ENCODE data around the gene PCNX1. TPM values are rescaled to one million over a fixed set of nuclear protein-coding genes. Genes with fewer than 3 reads are reported as not detected.

Gene PCNX1
- total RNA-seq, 1 experiment from 2014 or later, result 48.0 TPM

DNA sequence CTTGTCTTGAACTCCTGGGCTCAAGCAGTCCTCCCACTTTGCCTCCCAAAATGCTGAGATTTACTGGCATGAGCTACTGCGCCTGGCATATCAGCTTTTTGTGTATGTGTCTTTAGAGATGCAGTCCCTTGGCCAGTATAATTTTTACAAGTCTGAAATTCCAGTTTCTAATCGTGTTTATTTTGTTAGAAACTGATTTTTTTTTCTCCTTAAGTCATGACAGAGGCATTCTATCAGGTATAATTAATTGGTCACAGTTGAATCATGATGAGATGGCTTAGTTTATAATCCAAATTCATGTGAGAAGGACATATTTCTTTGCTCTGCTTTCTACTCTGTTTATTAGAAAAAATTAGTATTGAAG, 98.9 kb downstream of the PCNX1 start:
- Histone ChIP-seq H2BK12ac (ENCODE audit: insufficient read length, low read depth, low read length) (no peak overlapping the region), H2AK5ac (ENCODE audit: insufficient read length, low read length) (no peak overlapping the region), H3K9ac (ENCODE audit: extremely low read depth, insufficient read length, low read length) (no peak overlapping the region), H3T11ph (ENCODE audit: low read length) (no peak overlapping the region), H2AFZ (ENCODE audit: low read length) (no peak overlapping the region), H3K79me1 (ENCODE audit: insufficient read depth, low read depth, low read length, poor library complexity, severe bottlenecking) (no peaks in the 10 kb centered on the region), H2BK120ac (ENCODE audit: low read depth, low read length, poor library complexity, severe bottlenecking) (no peak overlapping the region), H3K23ac (ENCODE audit: insufficient read length, low read depth, low read length) (no peak overlapping the region), H2BK5ac (ENCODE audit: insufficient read length, low read length) (no peak overlapping the region), H4K20me1 (ENCODE audit: control insufficient read depth, insufficient read depth, insufficient read length) (no peaks in the 10 kb centered on the region), H3K27ac (ENCODE audit: insufficient read length, low read depth, low read length) (no peak overlapping the region), H3K79me2 (ENCODE audit: insufficient read depth, low read length) (no peaks in the 10 kb centered on the region), H3K27me3 (ENCODE audit: insufficient read depth, low read length) (no peaks in the 10 kb centered on the region), H4K8ac (replicated peaks; ENCODE audit: insufficient read length, low read depth, low read length) (no peak overlapping the region), H3K4ac (ENCODE audit: low read depth, low read length) (no peak overlapping the region), H4K91ac (ENCODE audit: insufficient read length, low read depth, low read length) (no peak overlapping the region), H3K23me2 (ENCODE audit: insufficient read length, low read depth, low read length, poor library complexity, severe bottlenecking) (no peaks in the 10 kb centered on the region), H2BK15ac (ENCODE audit: low read depth, low read length) (no peak overlapping the region), H3K4me1 (ENCODE audit: insufficient read depth, low read length) (no peaks in the 10 kb centered on the region; the same call in 1 of the 2 replicates), H3K18ac (ENCODE audit: insufficient read length, low read depth, low read length) (no peak overlapping the region), H4K5ac (ENCODE audit: insufficient read length, low read depth, low read length) (no peak overlapping the region), H3K4me2 (ENCODE audit: insufficient read depth, insufficient read length, low read length) (no peak overlapping the region), H2BK20ac (ENCODE audit: low read depth, low read length, poor library complexity, severe bottlenecking) (no peak overlapping the region), H3K14ac (ENCODE audit: insufficient read depth, low read length) (no peak overlapping the region), H3K56ac (ENCODE audit: insufficient read length, low read depth, low read length) (no peak overlapping the region), H3K9me3 (ENCODE audit: control insufficient read depth, low read depth, low read length) (no peaks in the 10 kb centered on the region)
- H3K9me3 Mint-ChIP-seq, result no peaks in the 10 kb centered on the region
- DNase-seq, result no peak
- H3K36me3 Mint-ChIP-seq (ENCODE audit: insufficient read depth in 1 of 3, low read depth in 3 of 3), result peaks cover 3 to 14% (median 14%) of the 10 kb centered on the region in 3 experiments; a peak in 6 of 7 replicates
- peak overlapping the region in 1 of 3 experiments; percentile 27; a peak in 1 of 7 replicates for H3K27ac Mint-ChIP-seq
- no peaks in the 10 kb centered on the region for H3K27me3 Mint-ChIP-seq (ENCODE audit: low read depth)
- no peaks in the 10 kb centered on the region for H3K4me1 Mint-ChIP-seq
- TF ChIP-seq, protein P1, sequence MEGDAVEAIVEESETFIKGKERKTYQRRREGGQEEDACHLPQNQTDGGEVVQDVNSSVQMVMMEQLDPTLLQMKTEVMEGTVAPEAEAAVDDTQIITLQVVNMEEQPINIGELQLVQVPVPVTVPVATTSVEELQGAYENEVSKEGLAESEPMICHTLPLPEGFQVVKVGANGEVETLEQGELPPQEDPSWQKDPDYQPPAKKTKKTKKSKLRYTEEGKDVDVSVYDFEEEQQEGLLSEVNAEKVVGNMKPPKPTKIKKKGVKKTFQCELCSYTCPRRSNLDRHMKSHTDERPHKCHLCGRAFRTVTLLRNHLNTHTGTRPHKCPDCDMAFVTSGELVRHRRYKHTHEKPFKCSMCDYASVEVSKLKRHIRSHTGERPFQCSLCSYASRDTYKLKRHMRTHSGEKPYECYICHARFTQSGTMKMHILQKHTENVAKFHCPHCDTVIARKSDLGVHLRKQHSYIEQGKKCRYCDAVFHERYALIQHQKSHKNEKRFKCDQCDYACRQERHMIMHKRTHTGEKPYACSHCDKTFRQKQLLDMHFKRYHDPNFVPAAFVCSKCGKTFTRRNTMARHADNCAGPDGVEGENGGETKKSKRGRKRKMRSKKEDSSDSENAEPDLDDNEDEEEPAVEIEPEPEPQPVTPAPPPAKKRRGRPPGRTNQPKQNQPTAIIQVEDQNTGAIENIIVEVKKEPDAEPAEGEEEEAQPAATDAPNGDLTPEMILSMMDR (conservative IDR thresholded peaks at IDR 0.05), result no peak
- no peak overlapping the region for H3K4me3 Mint-ChIP-seq
- no CpG with 5 or more reads among the region's 2 CpGs for WGBS (ENCODE audit: extremely low coverage, insufficient read length, low lambda C conversion rate)

All from H9 (cell line).